GM12872 (cell line): ENCODE results near the gene WDR89.

ENCODE experiments used
- CTCF ChIP-seq: IDR thresholded peaks from 3 replicates; pipeline ENCODE4 v1.5.1; 2011; ENCODE audit warnings: low read depth, mild to moderate bottlenecking, low read length, moderate library complexity; ENCODE audit not compliant: insufficient read depth

WDR89 gene

GRCh38 chr14:63632932-63633514 lies 8.6 kb downstream of the WDR89 start:
- TF ChIP-seq CTCF, result peak; percentile 50; the same call in 2 of the 3 replicates

GRCh38 chr14:63624701-63625100 lies 17.0 kb downstream of the WDR89 start:
- no peak for TF ChIP-seq CTCF

GRCh38 chr14:63624203-63624602 lies 17.5 kb downstream of the WDR89 start:
- TF ChIP-seq CTCF, result no peak

DNA sequence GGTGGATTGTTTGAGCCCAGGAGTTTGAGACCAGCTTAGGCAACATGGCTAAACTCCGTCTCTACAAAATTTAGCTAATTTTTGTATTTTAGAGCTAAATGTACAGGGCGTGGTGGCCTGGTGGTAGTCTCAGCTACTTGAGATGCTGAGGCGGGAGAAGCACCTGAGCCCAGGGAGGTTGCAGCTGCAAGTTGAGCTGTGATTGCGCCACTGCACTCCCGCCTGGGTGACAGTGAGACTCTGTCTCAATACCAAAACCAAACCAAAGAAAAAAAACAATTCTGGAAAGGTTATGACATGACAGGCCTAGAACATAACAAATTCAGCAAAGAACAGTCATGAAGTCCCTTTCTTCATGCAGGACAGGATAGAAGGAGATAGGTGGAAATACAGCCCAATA lies 25.7 kb downstream of the WDR89 start:
- TF ChIP-seq CTCF, result no peak

DNA sequence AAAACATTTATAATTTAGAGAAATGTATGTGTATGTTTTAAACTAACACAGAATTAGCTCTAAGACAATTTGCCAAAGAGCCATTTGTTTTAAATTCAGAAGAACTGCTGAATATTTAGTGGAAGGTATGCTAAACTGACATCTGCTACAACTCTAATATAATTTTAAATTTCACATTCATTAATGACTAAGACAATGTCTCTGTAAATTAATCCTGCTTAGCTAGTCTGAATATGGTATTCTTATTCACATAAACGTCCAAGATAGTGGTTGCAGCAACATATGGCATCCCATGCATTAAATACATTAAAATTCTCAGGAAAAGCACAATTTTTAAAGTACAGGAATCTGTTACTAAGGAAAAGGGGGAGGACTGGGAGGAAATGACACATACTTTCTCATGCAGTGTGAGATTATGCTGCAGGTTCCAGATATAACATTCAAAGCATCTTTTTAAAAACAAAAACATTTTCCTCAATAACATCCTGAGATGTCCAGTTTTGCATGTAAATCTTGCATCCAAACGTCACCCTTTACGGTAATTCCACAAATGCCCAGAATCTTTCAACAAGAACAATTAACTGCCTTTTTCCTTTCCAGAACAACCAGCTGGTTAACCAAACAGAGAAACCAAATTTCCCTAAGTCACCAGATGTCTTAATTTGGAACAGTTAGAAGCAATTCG lies 26.9 kb downstream of the WDR89 start:
- no peak for TF ChIP-seq CTCF

DNA sequence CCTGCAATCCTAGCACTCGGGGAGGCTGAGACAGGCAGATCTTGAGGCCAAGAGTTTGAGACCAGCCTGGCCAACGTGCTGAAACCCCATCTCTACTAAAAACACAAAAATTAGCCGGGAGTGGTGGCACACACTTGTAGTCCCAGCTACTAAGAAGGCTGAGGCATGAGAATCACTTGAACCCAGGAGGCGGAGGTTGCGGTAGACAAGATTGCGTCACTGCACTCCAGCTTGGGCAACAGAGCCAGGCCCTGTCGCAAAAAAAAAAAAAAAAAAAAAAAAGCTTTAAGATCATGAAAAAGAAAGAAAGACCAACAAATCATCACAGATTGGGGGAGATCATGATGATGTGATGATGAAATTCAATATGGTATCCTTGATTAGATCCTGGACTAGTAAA lies 30.6 kb downstream of the WDR89 start:
- no peak for TF ChIP-seq CTCF

- no peak for TF ChIP-seq CTCF
Measured at GRCh38 chr14:63605041-63605532, 36.6 kb downstream of the WDR89 start.
